ENCODE data around the gene C14orf119. TPM values are rescaled to one million over a fixed set of nuclear protein-coding genes. Genes with fewer than 3 reads are reported as not detected.
"Not testable (repeated sequence)": the region's sequence is repeated elsewhere in the genome, so short reads cannot be mapped to it uniquely, and the experiment has no call there.

The C14orf119 gene
- total RNA-seq, 4 donors from 2014 or later = 21.3 to 37.1 (median 28.9) TPM

GRCh38 chr14:23106747-23107045 lies 11.4 kb downstream of the C14orf119 start:
- Histone ChIP-seq H3K36me3 (no peaks in the 10 kb centered on the region), H3K4me3 (replicated peaks in 1 of 3) (no peak overlapping the region), H3K9me3 (no peaks in the 10 kb centered on the region), H3K27me3 (no peaks in the 10 kb centered on the region), H3K4me1 (peaks cover 9 to 28% of the 10 kb centered on the region in 2 donors), H3K27ac (peak overlapping the region; percentile 47 to 86 (median 73))
- intact Hi-C loops (cut with DNase I) = no loop called here
- no peak for DNase-seq
- TF ChIP-seq, protein P1, sequence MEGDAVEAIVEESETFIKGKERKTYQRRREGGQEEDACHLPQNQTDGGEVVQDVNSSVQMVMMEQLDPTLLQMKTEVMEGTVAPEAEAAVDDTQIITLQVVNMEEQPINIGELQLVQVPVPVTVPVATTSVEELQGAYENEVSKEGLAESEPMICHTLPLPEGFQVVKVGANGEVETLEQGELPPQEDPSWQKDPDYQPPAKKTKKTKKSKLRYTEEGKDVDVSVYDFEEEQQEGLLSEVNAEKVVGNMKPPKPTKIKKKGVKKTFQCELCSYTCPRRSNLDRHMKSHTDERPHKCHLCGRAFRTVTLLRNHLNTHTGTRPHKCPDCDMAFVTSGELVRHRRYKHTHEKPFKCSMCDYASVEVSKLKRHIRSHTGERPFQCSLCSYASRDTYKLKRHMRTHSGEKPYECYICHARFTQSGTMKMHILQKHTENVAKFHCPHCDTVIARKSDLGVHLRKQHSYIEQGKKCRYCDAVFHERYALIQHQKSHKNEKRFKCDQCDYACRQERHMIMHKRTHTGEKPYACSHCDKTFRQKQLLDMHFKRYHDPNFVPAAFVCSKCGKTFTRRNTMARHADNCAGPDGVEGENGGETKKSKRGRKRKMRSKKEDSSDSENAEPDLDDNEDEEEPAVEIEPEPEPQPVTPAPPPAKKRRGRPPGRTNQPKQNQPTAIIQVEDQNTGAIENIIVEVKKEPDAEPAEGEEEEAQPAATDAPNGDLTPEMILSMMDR (IDR thresholded peaks at IDR 0.05) = no peak
- TF ChIP-seq POLR2A (IDR thresholded peaks at IDR 0.05) = no peak

GRCh38 chr14:23107620-23108019 lies 12.3 kb downstream of the C14orf119 start:
- H3K9me3 ChIP-seq; H3K27me3 ChIP-seq; H3K36me3 ChIP-seq; H3K4me3 ChIP-seq (replicated peaks in 1 of 3); intact Hi-C loops (cut with DNase I); DNase-seq: not testable (repeated sequence)
- 45 to 52% methylated on average over 5 of the region's 5 CpGs for whole genome bisulfite sequencing, 2 donors
- Histone ChIP-seq H3K4me1 (peaks cover 9 to 28% of the 10 kb centered on the region in 2 donors), H3K27ac (peak overlapping the region in 2 of 3 donors; percentile 47 to 73)

- H3K27ac ChIP-seq; H3K27me3 ChIP-seq; H3K9me3 ChIP-seq; intact Hi-C loops (cut with DNase I); H3K36me3 ChIP-seq; DNase-seq; H3K4me3 ChIP-seq (replicated peaks in 1 of 3): not testable (repeated sequence)
- peaks cover 9 to 30% of the 10 kb centered on the region in 2 donors for H3K4me1 ChIP-seq
- 89 to 91% methylated on average over 23 to 24 of the region's 24 CpGs for WGBS, 2 donors
Measured at GRCh38 chr14:23108169-23108568, 12.9 kb downstream of the C14orf119 start.

- Histone ChIP-seq H3K27me3 (no peaks in the 10 kb centered on the region), H3K27ac (no peak overlapping the region), H3K9me3 (no peaks in the 10 kb centered on the region), H3K4me1 (peaks cover 15 to 44% of the 10 kb centered on the region in 2 donors), H3K4me3 (replicated peaks in 1 of 3) (no peak overlapping the region), H3K36me3 (no peaks in the 10 kb centered on the region)
- WGBS, 2 donors = 83 to 88% methylated on average over 1 of the region's 1 CpG
- no peak for TF ChIP-seq POLR2A (IDR thresholded peaks at IDR 0.05)
- TF ChIP-seq, protein P1 (IDR thresholded peaks at IDR 0.05) = no peak
- intact Hi-C loops (cut with DNase I) = loop anchor here (5.0 to 10.0 kb wide), 2 partner anchors 42 to 275 kb away; no protein-coding TSS in a partner anchor
- DNase-seq = no peak
Measured at GRCh38 chr14:23109769-23110168, 14.5 kb downstream of the C14orf119 start.

- H3K27me3 ChIP-seq = no peaks in the 10 kb centered on the region
- TF ChIP-seq POLR2A (IDR thresholded peaks at IDR 0.05) = no peak
- TF ChIP-seq, protein P1 (IDR thresholded peaks at IDR 0.05) = no peak
- H3K4me1 ChIP-seq = peaks cover 6 to 40% of the 10 kb centered on the region in 2 donors
- WGBS, 2 donors = 72 to 79% methylated on average over 5 of the region's 5 CpGs
- DNase-seq = no peak
- H3K27ac ChIP-seq = no peak overlapping the region
- no peak overlapping the region for H3K4me3 ChIP-seq (replicated peaks in 1 of 3)
- intact Hi-C loops (cut with DNase I) = loop anchor here (5.0 to 10.0 kb wide), 2 partner anchors 43 to 274 kb away; no protein-coding TSS in a partner anchor
- no peaks in the 10 kb centered on the region for H3K36me3 ChIP-seq
- H3K9me3 ChIP-seq = no peaks in the 10 kb centered on the region
Measured at GRCh38 chr14:23110579-23111365, 15.5 kb downstream of the C14orf119 start.

Data from thyroid gland (tissue), 4 donors.